NCI-H146 (cell line): ENCODE data around the gene ABCC1.

ENCODE experiments used
- DNase-seq: peaks from one replicate; lab custom pipeline; 2025; lab: John Stamatoyannopoulos, UW

The ABCC1 gene

GRCh38 chr16:16111639-16112038, 162.2 kb downstream of the ABCC1 start:
- no peak for DNase-seq

- no peak for DNase-seq
Observed at GRCh38 chr16:16112450-16113053, 163.1 kb downstream of the ABCC1 start.

GRCh38 chr16:16113076-16113475, 163.7 kb downstream of the ABCC1 start:
- DNase-seq: no peak

DNA sequence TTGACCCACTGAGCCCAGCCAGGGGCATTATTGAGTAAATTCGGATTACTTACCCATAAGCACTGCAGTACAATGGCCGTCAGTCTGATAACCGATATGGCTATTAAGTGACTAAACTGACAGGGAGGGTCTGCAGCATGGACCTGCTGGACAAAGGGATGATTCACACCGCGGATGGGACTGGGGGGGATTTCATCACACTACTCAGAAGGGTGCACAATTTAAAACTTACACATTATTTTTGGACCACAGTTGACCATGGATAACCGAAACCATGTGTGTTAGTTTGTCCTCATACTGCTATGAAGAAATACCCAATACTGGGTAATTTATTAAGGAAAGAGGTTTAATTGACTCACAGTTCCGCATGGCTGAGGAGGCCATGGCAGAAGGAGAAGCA, 167.4 kb downstream of the ABCC1 start:
- DNase-seq: no peak

DNA sequence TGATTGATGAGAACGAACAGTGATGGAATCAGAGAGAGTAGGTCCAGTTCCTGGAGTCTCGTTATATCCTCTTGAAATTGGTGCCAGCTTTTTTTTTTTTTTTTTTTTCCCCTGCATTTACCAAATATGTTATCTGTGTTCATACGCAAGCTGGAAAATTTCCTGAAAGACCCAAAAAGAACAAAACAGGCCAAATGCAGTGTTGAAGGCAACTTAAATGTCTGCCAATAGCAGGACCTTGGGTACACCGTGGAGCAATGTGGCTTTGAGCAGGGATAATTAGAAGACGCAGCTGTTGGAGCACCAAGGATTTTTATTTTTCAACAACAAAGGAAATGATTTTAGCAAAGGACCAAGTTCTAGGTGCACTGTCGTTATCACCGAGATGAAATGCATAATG, 168.9 kb downstream of the ABCC1 start:
- DNase-seq: no peak

DNA sequence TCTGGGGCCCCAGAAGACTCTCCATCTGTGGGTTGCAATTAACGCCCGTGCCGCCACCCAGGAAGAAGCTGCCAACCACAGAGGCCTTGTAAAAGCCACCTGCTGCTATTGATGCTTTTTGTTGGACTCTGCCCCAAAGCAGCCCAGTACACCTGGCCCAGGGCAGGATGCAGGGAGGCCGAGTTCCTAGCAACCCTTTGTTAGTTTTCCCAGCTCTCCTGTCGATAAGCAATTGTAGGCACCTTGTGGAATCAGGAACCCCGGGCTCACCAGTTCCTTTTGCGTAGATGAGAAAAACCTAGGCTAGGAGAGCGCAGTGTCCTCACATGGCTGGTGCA, 170.6 kb downstream of the ABCC1 start:
- peak; percentile 93 for DNase-seq

DNA sequence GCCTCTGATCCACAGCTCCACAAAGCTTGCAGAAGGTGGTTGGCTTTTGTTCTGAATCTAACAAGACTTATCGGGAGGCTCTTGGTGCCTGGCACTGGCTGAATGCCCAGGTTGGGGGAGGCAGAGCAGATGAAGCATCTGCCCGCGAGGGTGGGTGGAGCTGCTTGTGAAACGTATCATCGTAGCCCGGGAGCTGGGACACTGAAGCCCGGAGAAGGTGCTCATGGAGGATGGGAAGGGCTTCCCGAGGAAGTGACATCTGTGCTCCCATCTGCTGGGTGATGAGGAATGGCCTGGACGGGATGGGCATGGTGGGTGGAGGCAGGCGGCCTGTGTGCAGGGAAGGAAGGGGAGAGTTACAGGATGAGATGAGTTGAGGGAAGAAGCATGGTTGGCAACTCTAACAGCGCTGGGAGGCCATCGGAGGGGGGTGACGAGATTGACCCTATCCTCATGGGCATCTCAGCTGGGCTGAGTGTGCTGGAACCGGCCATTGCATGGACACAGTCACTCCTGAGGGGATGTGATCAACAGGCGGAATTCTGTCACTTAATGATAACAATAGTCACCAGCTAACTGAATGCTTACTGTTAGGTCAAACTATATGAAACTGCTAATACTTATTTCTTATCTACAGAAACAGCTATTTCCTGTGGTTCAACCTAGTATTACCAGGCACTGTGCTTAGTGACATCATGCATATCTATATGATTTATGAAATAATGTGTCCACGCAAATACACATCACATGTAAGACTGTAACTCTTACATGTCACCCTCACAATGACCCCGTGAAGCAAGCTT, 171.2 kb downstream of the ABCC1 start:
- DNase-seq: peak; percentile 92

GRCh38 chr16:16121185-16121727, 171.8 kb downstream of the ABCC1 start:
- DNase-seq: no peak

DNA sequence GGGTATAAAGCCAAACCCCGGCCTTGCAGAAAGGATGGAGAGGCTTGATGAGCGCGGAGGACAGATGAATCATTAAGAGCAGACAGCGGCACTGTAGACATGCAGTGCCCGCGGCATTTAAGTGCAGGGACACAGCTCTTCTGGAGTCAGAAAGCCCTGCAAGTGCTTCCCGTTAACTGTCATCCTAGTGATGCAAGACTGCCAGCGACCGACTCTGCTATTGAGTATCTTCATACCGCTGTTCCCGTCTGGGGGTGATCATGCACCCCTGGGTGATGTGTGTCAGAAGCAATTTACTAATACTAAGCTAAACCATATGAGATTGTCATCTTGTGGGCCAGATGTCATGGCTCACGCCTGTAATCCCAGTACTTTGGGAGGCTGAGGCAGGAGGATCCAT, 172.8 kb downstream of the ABCC1 start:
- DNase-seq: no peak

DNA sequence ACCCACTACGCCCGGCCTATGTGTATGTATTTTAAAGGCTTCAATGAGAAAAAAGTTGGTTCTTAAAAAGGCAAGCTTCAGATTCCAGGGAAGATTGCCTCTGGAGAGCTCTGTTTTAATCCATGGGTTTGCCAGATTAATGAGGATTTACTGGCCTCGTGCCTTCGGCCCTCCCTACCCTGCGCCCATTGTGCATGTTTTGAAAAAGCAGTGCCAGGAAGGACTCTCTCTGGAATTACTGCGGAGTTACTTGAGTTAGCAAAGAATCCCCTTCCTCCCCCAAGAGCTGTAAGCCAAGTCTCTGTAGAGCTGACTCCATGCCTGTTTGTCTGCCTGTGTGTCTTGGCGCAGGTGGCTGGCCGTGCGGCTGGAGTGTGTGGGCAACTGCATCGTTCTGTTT, 175.0 kb downstream of the ABCC1 start:
- DNase-seq: no peak

GRCh38 chr16:16124974-16125373, 175.6 kb downstream of the ABCC1 start:
- no peak for DNase-seq

DNA sequence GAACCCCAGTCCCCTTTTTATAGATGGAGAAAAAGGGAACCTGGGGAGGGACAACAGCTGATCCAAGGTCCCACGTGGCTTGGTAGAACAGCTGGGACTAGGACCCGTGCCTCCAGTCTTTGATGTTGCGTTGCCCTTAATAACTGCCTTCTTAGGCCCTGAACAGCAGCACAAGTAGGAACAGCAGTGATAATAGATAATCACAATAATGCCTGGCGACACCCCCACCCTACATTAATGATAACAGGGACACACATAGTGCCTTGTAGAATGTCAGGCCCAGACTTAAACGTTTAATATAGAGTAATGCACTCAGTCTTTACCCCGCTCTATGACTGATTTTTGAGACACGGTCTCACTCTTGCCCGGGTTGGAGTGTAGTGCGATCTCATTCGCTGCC, 177.5 kb downstream of the ABCC1 start:
- no peak for DNase-seq

GRCh38 chr16:16127469-16128116, 178.2 kb downstream of the ABCC1 start:
- DNase-seq: peak; percentile 62

DNA sequence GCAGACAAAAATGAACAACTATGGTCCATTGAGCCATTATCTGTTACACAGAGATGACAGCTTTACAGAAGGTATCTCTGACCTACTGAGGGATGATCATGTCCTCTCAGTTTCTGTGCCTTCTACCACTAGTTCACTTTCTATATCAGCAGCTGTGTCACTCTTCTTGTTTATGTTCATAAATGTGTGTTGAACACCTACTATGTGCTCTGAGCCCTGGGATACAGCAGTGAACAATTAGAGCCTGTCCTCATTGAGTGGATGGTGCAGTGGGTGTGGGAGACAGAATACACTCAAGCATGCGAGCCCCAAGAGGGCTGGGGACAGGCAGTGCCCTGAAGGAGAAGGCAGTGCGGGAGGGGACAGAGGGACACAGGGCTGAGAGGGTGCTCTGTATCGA, 181.8 kb downstream of the ABCC1 start:
- DNase-seq: no peak

- no peak for DNase-seq
Observed at GRCh38 chr16:16131659-16132058, 182.2 kb downstream of the ABCC1 start.

GRCh38 chr16:16133943-16134604, 184.7 kb downstream of the ABCC1 start:
- no peak for DNase-seq

DNA sequence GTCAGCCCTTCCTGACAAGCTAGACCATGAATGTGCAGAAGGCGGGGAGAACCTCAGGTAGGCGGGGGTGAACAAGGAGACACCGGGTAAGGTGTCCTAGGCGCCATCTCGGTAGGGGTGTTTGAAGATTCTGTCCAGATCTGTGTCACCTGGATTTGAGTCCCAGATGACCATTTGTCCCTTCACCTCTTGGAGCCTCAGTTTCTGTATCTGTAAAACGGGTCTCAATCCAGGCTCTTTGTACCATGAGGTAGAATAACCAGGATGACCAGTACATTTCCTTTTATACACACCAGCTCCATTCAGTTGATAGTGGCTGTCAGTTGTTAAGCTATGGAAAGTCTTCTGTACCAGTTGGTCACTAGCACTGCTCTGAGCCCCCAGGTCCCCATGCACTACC, 187.2 kb downstream of the ABCC1 start:
- DNase-seq: no peak

GRCh38 chr16:16137110-16137509, 187.7 kb downstream of the ABCC1 start:
- DNase-seq: no peak

DNA sequence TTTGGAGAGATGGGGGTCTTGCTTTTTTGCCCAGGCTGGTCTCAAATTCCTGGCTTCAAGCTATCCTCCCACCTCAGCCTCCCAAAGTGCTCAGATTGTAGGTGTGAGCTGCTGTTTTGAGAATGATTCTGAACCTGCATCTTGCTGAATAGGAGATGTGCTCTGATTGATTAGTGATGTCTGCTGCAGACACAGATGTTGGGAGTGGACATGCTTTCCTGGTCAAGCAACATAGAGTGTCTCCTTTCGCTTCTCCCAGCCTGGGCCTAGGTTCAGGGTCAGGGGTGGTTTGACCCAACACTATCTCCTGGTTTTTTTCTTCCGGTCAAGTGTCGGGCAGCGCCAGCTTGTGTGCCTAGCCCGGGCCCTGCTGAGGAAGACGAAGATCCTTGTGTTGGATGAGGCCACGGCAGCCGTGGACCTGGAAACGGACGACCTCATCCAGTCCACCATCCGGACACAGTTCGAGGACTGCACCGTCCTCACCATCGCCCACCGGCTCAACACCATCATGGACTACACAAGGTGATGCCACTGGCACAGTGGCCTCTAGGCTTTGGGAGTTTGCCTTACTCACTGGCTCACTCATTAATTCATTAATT, 188.7 kb downstream of the ABCC1 start:
- DNase-seq: no peak

DNA sequence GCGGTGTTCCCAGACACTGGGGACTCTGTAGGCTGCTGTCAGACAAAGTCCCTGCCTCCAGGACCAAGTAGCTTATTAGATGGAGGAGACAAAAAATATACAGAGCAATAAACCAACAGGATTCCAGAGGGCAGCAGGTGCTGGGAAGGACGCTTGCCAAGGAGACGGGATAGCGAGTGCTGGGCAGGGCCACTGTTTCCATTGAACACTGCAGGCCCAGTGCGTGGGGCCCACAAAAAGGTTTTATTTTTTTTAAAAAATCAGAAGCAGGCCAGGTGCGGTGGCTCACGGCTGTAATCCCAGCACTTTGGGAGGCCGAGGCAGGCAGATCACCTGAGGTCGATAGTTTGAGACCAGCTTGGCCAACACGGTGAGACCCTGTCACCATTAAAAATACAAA, 189.6 kb downstream of the ABCC1 start:
- DNase-seq: no peak

GRCh38 chr16:16139806-16140205, 190.4 kb downstream of the ABCC1 start:
- no peak for DNase-seq

DNA sequence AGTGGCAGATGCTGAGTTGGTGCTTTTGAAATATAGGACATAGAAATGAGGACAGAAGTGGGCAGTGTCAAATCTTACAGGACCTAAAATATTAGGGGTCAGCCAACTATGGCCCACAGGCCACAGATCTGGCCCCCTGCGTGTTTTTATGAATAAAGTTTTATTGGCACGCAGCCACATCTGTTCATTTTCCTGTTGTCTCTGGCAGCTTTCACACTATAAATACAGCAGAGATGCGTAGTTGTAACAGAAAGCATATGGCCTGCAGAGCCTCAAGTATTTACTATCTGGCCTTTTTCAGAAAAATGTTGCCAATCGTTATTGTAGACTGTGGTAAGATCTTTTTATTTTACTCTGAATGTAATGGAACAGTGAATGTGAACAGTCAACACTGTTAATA, 191.1 kb downstream of the ABCC1 start:
- no peak for DNase-seq
